ENCODE results near the gene USP49.

DNA sequence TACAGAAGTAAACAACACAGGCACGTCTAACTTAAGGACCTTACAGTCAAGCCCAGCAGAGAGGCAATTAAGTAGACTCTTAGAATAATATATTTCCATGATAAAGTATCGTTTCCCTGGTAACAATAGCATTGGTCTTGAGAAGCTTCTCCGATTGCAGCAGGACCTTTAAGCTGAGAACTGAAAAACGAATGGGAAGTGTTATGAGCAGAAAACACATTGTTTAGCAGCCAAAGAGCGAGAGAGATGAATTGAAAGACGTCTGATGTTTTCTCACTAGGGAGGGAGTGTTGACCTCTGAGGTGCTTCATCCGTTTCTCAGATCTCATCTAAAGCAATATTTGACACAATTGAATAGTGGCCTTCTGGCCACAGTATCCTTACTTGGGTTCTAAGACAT lies 27.0 kb upstream of the USP49 start:
- TF ChIP-seq POLR2A (IDR thresholded peaks at IDR 0.05): no peak
- TF ChIP-seq, protein P1, sequence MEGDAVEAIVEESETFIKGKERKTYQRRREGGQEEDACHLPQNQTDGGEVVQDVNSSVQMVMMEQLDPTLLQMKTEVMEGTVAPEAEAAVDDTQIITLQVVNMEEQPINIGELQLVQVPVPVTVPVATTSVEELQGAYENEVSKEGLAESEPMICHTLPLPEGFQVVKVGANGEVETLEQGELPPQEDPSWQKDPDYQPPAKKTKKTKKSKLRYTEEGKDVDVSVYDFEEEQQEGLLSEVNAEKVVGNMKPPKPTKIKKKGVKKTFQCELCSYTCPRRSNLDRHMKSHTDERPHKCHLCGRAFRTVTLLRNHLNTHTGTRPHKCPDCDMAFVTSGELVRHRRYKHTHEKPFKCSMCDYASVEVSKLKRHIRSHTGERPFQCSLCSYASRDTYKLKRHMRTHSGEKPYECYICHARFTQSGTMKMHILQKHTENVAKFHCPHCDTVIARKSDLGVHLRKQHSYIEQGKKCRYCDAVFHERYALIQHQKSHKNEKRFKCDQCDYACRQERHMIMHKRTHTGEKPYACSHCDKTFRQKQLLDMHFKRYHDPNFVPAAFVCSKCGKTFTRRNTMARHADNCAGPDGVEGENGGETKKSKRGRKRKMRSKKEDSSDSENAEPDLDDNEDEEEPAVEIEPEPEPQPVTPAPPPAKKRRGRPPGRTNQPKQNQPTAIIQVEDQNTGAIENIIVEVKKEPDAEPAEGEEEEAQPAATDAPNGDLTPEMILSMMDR (IDR thresholded peaks at IDR 0.05): no peak
- no peak for TF ChIP-seq POLR2AphosphoS5 (IDR thresholded peaks at IDR 0.05)
